8988T (cell line): ENCODE data around the gene GALNS.

Experiments
- DNase-seq: peaks from one replicate; pipeline ENCODE4 v3.0.0; 2011

Gene GALNS

DNA sequence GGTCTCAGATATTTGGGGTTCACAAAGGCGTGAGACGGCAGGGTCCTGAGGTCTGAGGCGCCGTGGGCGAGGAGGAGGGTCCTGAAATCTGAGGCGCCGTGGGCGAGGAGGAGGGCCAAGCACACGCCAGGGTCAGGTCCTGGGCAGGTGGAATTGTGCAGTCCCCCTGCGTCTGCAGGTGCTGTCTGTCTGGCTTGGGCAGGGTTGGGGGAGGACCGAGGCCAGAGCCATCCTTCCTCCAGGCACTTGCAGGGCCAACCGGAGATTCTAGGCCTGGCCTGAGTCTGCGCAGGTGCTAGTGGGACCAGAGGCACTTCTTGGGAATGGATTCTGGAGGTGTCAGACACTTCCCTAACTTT is 42.6 kb downstream of the GALNS start:
- DNase-seq: no peak

DNA sequence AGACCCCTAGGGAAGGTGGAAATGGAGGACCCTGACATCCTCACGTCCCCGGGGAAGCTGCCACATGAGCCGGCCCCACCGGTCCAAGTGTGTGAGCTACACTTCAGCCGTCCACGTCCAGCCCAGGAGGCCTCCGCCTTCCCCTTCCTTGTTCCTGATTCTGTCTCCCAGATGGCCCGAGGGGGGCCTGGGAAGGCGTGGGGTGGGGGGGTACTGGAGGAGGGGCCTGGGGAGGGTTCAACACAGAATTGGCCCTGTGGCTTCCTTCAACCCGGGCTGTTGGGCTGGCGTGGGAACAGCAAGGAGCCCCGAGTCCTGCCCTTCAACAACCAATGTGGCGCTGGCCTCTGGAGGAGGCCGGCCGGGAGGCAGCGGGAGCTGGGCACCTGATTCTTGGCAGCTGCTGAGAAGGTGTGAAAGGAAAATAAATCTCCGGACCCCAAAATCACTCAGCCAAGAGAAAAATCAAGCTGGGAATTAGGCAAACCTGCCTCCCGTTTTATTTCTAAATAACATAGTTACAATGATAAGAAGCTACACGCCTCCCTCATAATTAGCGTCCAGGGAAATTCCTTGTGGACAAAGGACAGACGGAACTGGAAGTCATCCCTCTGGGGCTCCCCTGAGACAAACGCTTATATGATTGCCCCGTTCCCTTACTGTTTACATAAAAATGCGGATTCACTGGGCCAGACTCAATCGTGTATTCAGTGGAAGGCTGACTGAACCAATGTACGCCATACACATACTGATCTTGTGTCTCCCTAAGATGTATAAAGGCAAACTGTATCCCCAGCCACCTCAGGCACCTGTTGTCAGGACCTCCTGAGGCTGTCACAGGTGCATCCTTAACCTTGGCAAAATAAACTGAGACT is 43.2 kb downstream of the GALNS start:
- DNase-seq: no peak

DNA sequence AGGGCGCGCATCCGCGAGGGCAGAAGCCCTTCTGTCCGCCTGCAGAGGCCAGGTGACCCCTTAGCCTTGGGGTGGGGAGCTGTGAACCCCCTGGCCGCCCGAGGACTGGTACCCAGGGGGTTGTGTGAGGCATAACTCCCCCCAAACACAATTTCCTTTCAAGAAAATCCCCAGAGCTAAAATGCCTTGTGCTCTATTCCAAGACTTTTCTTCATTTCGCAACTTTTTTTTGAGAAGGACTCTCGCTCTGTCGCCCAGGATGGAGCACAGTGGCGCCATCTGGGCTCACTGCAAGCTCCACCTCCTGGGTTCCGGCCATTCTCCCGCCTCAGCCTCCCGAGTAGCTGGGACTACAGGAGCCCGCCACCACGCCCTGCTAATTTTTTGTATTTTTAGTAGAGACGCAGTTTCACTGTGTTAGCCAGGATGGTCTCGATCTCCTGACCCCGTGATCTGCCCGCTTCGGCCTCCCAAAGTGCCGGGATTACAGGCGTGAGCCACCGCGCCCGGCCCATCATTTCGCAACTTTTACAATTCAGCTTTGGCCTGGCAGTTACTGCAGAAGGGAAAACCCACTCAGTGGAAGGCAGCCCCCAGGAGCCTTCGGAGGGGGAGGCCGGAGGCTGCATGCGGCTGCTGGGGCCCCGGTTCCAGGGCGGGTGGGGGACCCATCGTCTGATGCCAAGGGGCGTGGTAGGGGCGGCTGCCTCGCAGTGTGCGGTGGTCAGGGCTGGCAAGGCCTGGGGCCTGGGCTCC is 44.1 kb downstream of the GALNS start:
- DNase-seq: no peak

DNA sequence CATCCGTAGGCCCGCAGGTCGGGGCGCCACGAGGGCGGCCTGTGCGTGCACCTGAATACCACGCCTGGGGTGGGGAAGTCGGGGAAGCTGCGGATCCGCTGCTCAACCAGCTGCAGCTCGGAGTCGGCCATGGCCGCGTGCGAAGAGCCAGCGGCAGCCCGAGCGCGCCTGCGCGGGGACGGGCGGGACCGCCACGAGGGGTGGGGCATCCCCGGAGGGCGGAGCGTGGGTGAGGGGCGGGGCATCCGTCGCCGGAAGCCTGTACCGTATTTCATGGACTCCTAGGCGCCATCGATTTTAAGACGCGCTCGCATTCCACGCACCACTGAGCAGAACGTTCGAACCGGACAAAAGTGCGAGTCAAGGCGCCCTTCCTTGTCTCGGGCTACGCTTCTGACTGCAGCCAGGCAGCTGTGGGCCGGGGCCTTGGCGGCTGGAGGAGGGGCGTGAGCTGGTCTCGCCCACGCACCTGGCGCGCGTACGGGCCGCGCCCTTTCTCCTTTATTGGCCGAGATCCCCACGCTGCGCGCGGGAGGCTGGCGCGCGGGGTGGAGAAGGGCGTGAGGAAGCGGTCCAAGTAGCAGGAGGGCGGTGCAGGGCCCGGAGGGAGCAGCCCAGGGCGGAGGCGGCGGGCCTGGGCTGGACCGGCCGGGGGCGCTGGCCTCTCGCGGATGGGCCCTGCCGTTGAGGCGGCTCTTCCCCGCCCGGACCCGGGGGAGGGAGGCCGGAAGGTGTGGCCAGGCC is 44.8 kb downstream of the GALNS start, which contains the start of gene APRT:
Gene APRT, minus strand, starts transcription at position 160 of the 744 bp plus-strand sequence. Its CDS starts 29 bp downstream, at position 131.
- DNase-seq: peak; percentile 98

DNA sequence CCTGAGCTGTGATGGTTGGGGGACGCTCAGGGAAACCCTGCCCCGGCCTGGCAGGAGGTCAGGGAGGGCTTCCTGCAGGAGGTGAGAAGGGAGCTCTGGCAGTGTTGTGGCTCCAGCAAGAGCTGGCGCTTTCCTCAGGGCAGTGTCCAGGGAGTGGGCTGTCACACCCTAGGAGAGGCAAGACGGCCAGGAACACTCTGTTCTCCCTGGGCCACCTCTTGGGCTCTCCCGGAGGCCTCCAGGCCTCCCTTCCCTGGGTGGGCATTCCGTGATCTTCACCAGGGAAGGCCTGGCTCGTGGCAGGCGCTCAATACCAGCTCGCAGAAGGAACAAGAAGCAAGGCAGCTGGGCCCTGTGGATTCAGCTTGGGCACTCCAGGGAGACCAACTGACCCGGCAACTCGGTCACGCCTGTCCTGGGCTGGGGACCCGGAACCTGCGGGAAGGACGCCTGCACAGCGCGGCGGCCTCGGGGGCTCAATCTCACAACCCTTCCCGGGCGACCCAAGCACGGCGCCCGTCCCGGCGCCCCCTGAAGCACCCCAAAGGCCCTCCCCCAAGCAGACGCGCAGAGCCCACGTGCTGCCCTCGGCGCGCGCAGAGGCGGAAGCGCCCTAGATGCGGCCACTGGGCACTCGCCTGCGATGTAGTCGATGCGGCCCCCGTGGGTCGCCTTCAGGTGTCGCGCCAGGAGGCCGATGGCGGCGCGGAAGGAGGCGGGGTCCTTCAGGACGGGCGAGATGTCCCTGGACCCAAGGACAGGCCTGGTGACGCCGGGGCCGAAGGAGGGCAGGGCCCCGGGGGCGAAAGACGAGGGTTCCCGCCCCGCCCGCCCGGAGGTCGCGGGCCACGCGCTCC is 45.6 kb downstream of the GALNS start:
- peak; percentile 83 for DNase-seq

DNA sequence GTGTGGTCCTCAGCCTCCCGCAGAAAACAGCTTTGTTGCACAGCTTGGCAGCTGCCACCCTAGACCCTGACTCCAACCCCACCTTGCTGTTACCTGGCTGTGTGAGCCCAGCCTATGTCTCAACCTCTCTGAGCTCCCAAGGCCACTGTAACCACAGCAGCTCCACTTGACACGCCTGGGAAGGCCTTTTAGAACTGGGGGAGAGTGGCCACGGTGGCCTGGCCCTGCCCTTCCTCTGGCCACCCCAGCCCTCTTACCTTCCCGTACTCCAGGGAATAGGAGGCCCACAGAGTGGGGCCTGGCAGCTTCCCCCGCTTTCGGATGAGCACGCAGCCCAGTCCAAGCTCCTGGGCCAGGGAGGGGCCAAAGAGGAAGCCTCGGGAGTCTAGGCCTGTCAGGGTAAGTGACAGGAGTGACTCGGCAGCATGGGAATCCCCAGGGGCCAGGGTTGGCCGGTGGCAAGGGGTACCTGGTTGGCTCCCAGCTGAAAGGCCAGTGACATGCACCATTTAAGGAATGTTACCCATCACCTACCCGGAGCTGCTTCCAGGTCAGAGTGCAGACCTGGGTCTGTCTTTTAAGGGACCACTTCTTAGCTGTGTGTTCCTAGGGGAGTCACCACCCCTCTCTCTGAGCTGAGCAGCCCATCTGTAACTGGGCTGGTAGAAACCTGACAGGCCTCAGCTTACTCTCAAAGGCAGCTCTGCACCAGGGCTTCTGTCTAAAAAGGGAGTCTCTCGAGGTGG is 46.4 kb downstream of the GALNS start:
- peak; percentile 65 for DNase-seq

DNA sequence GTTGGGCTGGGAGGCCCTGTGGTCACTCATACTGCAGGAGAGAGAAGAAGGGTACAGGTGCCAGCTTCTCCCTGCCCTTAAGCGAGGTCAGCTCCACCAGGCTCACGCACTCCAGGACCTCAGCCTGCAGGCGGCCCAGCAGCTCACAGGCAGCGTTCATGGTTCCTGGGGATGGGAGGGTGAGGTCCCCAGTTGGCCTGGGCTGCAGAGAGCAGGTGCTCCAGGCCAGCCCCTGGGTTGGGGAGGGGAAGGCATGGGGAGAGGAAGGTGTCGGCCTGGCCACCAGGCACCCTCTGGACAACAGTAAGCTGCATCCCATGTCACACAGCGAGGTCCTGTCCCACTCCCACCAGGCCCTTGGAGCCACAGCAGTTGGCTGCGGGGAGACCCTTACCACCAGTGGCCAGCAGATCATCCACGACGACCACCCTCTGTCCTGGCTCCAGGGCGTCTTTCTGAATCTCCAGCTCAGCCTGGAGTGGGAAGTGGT is 47.0 kb downstream of the GALNS start:
- no peak for DNase-seq

DNA sequence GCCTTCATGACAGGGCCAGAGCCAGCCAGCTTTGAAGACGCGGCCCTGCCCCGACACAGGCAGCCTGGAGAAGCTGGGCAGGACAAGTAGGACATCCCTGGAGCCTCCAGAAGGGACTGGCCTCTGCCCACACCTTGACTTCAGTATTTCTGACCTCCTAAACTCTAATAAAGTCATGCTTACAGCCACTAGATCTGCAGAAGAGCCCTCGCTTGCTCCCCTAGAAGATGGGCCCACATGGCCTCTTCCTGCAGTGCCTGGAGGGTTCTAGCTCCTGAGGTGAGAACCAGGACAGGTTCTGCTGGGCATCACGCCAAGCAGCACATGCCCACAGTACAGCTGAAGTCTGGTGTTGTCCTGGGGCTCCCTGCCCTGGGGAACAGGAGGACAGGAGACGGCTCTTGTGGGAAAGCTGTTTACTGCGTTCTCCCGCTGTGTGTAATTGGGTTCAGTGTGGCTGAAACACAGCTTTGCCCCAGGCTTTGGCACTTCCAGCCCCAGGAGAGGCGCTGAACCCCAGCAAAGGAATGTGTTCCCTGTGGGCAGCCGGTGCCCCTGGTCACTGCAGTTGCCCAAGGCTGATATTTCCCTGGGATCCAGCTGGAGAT is 47.6 kb downstream of the GALNS start:
- DNase-seq: no peak

DNA sequence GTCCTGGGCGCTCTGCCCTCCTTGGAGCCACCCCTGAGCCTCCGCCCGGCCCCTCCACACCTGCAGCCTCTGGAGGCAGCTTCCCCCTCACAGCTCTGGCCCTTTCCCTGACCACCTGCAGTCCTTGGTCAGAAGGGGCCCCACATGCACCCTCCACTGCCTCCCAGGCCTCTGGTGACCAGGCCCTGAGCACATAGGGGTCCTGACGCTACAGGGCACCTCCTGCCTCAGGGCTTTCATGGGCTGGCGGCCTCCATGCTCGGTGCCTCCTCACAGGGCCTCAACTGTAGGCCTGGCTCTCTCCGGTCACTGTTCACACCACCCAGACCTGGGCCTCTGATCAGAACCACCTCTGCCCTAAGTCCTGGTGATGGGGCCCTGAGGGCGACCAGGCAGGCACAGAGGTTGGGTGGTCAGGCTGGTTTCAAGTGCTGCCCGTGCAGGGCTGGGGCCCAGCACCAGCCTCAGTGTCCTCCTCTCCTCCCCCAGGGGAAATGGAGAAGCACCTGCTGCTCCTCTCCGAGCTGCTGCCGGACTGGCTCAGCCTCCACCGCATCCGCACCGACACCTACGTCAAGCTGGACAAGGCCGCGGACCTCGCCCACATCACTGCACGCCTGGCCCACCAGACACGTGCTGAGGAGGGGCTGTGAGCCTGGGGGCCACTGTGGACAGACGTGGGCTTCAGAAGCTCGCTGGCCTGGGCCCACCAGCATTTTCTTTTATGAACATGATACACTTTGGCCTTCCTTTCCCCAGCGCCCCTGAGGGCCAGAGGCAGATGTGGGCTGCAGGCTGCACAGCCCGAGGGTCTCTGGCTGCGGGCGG is 48.9 kb downstream of the GALNS start:
- no peak for DNase-seq

DNA sequence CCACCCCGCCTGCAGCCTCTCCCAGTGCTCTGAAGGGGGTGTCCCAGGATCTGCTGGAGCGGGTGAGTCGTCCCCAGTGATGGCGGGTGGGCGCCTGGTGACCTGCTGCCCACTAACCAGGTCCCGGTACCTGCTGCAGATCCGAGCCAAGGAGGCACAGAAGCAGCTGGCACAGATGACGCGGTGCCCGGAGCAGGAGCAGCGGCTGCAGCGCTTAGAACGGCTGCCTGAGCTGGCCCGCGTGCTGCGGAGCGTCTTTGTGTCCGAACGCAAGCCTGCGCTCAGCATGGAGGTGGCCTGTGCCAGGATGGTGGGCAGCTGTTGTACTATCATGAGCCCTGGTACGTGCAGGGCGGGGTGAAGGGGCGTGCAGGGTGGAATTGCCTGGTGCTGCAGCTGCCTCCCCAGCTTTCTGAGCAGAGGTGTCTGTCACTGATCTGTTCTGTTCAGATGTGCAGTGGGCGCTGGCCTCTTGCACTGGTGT is 49.6 kb downstream of the GALNS start:
- no peak for DNase-seq

DNA sequence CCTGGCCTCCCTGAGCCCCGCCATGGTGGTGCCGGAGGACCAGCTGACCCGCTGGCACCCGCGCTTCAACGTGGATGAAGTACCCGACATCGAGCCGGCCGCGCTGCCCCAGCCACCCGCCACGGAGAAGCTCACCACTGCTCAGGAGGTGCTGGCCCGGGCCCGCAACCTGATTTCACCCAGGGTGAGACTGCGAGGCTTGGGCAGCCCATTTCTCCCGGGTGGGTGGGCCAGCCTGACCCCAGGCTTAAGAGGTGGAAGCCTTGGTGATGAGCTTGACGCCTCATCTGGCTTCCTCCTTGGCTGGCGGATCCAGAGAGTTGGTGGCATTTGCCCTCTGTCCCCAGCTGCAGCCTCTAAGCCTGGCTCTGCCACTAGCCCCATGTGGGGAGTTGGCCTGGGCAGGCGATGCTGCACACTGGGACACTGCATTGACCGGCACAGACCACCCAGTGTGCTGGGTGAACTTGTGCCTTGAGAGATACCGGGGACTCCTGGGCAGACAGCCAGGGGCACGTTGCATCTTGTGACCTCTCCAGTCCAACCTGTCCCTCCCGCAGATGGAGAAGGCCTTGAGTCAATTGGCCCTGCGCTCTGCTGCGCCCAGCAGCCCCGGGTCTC is 50.1 kb downstream of the GALNS start:
- DNase-seq: no peak

DNA sequence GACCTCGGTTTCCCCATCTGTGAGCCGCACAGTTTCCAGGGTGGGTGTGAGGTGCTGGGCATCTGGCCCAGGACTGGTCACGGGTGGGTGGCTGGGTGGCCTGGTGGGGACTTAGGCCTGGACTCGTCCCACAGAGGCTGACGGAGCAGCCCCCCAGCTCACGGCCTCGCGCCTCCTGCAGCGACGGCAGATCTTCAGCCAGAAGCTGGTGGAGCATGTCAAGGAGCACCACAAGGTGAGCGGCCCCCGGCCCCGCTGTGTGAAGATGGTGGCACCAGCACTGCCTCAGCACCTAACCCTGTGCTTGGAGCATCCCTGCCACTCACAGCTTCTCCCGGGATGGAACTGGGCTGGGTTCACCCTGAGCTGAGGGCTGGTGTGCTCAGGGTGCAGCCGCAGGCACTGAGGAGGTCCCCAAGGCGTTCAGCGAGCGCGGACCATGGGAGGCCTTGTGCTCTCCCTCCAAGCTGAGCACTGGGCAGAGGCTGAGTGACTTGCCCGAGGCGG is 50.8 kb downstream of the GALNS start:
- no peak for DNase-seq

DNA sequence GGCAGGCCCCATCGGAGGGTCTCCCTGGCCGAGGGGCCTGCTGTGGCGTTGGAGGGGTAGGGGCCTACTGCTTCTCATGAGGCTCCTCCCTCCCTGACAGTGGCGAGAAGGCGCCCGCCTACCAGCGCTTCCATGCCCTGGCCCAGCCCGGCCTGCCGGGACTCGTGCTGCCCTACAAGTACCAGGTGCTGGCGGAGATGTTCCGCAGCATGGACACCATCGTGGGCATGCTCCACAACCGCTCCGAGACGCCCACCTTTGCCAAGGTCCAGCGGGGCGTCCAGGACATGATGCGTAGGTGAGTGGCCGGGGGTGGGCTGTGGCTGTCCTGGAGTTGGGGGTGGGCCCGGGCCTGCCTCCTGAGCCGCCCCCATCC is 51.4 kb downstream of the GALNS start:
- DNase-seq: no peak

DNA sequence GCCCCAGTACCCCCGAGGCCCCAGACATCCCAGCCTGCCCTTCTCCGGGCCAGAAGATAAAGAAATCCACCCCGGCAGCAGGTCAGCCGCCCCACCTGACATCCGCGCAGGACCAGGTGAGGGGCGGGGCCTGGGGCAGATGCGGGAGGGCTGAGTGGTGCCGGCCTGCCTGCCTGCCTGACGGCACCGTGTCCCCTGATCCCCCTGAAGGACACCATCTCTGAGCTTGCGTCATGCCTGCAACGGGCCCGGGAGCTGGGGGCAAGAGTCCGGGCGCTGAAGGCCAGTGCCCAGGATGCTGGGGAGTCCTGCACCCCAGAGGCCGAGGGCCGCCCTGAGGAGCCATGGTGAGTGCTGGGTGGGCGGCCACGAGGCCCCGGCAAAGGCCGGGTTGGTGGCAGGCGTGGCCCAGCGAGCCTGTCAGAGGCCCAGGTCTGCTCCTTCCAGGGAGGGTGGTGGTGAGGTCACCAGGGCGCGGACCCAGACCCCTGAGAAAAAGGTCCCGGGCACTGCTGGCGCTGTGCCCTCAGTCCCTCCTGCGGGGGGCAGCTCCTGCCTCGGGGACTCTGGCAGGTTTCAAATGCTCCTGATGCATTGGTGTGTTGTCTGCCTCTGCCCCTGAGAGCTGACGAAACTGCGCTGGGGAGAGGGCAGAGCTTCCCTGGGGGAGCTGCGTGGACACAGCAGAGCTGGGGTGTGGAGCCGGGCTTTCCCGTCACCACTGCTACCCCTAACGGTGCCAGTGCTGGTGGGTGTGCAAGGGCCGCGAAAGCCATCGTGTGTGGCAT is 52.0 kb downstream of the GALNS start:
- peak; percentile 91 for DNase-seq

DNA sequence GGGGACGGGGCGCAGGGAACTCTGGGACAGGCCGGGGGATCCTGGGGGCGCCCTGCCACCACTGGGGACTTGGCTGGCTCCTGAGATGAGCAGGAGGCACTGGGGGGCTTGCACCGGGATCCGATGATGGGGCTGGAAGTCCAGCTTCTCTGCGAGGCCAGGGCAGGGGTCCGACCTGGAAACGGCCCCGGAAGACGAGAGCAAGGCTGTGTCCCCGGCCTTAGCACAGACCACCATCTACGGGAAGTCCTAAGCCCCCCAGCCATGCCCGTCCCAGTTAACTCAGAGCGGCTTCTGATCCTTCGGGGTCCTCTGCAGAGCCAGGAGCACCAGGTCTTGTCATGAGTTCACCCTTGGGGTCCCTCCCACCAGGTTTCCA is 52.6 kb downstream of the GALNS start:
- DNase-seq: no peak

DNA sequence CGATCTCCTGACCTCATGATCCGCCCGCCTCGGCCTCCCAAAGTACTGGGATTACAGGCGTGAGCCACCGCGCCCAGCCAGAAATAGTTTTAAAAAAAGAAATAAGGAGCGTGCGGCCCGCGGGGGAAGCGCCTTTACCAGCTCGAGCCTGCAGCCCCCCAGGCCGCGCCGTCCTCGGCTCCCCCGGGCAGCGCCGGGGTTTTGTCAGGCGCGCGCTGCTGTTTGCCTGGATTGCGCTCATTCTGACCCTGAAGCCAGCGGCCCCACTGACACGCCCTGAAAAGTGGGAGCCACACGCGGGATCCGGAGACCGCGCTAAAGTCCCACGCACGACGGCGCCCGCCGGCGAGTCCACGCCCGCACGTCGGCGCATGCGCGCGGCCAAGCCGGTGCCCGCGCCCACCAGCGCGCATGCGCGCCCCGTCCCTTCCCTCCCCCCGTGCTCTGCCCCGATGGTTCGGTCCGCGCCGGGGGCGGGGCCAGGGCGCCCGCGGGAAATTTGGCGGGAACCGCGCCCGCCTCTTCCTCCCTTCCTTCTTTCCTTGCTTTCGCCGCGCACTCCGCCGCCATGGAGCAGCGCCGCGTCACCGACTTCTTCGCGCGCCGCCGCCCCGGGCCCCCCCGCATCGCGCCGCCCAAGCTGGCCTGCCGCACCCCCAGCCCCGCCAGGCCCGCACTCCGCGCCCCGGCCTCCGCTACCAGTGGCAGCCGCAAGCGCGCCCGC is 53.3 kb downstream of the GALNS start, which contains the start of gene CDT1:
Gene CDT1, plus strand, starts transcription at position 526 of the 724 bp plus-strand sequence. Its CDS starts 43 bp downstream, at position 569.
- peak; percentile 100 for DNase-seq

DNA sequence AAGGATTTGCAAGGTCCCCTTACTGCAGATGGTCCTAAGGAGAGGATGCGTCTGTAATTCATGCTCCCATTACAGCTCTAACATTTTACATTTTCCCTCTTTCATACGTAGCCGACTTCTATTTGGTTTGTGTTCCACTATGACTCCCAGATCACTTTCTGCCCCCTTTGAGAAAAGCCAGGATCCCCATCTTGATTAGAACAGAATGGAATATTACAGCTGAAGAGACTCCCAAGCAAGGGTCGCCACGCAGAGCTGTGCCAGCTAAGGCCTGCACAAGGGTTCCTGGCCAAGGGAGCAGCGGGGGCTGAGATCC is 56.5 kb downstream of the GALNS start:
- DNase-seq: no peak
